Nephron (organoid): ENCODE measurements around the gene GSTM1.

Source experiments
- H3K27ac Mint-ChIP-seq, 3 experiments: 2 replicates each; pipeline ENCODE4 v1.8.0; 2020; ENCODE audit warnings: mixed read lengths in 3 of 3, mild to moderate bottlenecking in 2 of 3, moderate library complexity in 1 of 3
- H3K27me3 Mint-ChIP-seq: 2 replicates; pipeline ENCODE4 v1.8.0; 2021; ENCODE audit warnings: low read depth, mild to moderate bottlenecking, moderate library complexity, mixed read lengths
- H3K36me3 Mint-ChIP-seq: 2 replicates; pipeline ENCODE4 v1.8.0; 2020; ENCODE audit warnings: low read depth, mixed read lengths
- H3K4me1 Mint-ChIP-seq: 2 replicates; pipeline ENCODE4 v1.8.0; 2020; ENCODE audit warnings: mixed read lengths
- H3K4me3 Mint-ChIP-seq, 3 experiments: 2 replicates each; pipeline ENCODE4 v1.8.0; 2020; ENCODE audit warnings: mild to moderate bottlenecking in 3 of 3, mixed read lengths in 3 of 3, moderate library complexity in 2 of 3
- H3K9me3 Mint-ChIP-seq: 2 replicates; pipeline ENCODE4 v1.8.0; 2020; ENCODE audit warnings: mixed read lengths
- CTCF ChIP-seq, 3 experiments: fragments of 200-600 bp; sonication (generic); IDR thresholded peaks; one replicate each; pipeline ENCODE4 v1.5.0; 2021; ENCODE audit warnings: antibody characterized with exemption in 3 of 3; ENCODE audit not compliant: unreplicated experiment in 3 of 3

The GSTM1 gene

GRCh38 chr1:109721971-109722370 is 34.4 kb downstream of the GSTM1 start:
- H3K36me3 Mint-ChIP-seq = no peaks in the 10 kb centered on the region
- H3K27me3 Mint-ChIP-seq = peaks cover 5% of the 10 kb centered on the region
- no peak for TF ChIP-seq CTCF (IDR thresholded peaks at IDR 0.05; ENCODE audit: unreplicated experiment in 3 of 3)
- peaks cover 20% of the 10 kb centered on the region for H3K4me1 Mint-ChIP-seq
- H3K9me3 Mint-ChIP-seq = no peaks in the 10 kb centered on the region
- H3K27ac Mint-ChIP-seq = no peak overlapping the region
- no peak overlapping the region for H3K4me3 Mint-ChIP-seq

GRCh38 chr1:109722908-109723691 is 35.5 kb downstream of the GSTM1 start:
- Mint-ChIP-seq H3K9me3 (no peaks in the 10 kb centered on the region), H3K4me3 (no peak overlapping the region), H3K27ac (no peak overlapping the region), H3K36me3 (no peaks in the 10 kb centered on the region), H3K27me3 (no peaks in the 10 kb centered on the region), H3K4me1 (peaks cover 15% of the 10 kb centered on the region)
- no peak for TF ChIP-seq CTCF (IDR thresholded peaks at IDR 0.05; ENCODE audit: unreplicated experiment in 3 of 3)

- Mint-ChIP-seq H3K4me1 (peaks cover 10% of the 10 kb centered on the region), H3K4me3 (no peak overlapping the region), H3K27me3 (peaks cover 3% of the 10 kb centered on the region), H3K9me3 (no peaks in the 10 kb centered on the region), H3K27ac (no peak overlapping the region), H3K36me3 (no peaks in the 10 kb centered on the region)
- TF ChIP-seq CTCF (IDR thresholded peaks at IDR 0.05; ENCODE audit: unreplicated experiment in 3 of 3) = no peak
These were observed 37.3 kb downstream of the GSTM1 start for GRCh38 chr1:109724933-109725332.

DNA sequence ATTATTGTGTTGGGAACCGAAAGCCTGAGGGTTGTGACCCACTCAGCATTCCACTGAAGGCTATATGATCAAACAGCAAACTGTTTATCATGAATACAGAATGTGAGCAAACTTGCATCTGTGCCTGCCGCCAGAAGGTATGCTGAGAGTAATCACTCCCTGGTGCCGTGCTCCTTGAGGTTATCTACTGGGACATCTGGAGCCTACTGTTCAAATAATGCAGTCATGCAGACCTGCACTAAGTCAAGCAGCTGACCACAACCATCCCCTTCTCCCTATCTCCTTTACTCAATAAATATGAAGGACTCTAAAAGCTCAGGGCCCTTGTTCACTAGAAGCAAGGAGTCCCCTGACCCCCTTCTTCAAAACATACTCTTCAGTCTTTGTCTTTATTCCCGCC is 37.9 kb downstream of the GSTM1 start:
- no peak for TF ChIP-seq CTCF (IDR thresholded peaks at IDR 0.05; ENCODE audit: unreplicated experiment in 3 of 3)
- H3K36me3 Mint-ChIP-seq = no peaks in the 10 kb centered on the region
- peak overlapping the region; percentile 12 to 78 (median 20) for H3K27ac Mint-ChIP-seq
- H3K4me3 Mint-ChIP-seq = no peak overlapping the region
- H3K4me1 Mint-ChIP-seq = peaks cover 13% of the 10 kb centered on the region
- peaks cover 5% of the 10 kb centered on the region for H3K27me3 Mint-ChIP-seq
- no peaks in the 10 kb centered on the region for H3K9me3 Mint-ChIP-seq

GRCh38 chr1:109726007-109726406 is 38.4 kb downstream of the GSTM1 start:
- H3K36me3 Mint-ChIP-seq = no peaks in the 10 kb centered on the region
- no peak for TF ChIP-seq CTCF (IDR thresholded peaks at IDR 0.05; ENCODE audit: unreplicated experiment in 3 of 3)
- H3K9me3 Mint-ChIP-seq = no peaks in the 10 kb centered on the region
- peaks cover 18% of the 10 kb centered on the region for H3K4me1 Mint-ChIP-seq
- H3K27ac Mint-ChIP-seq = peak overlapping the region; percentile 12 to 78 (median 20)
- no peak overlapping the region for H3K4me3 Mint-ChIP-seq
- peaks cover 5% of the 10 kb centered on the region for H3K27me3 Mint-ChIP-seq
